WTC11 (cell line): ENCODE measurements around the gene RAPGEF2. TPM values are rescaled to one million over a fixed set of nuclear protein-coding genes. Genes with fewer than 3 reads are reported as not detected.

Experiments used
- ATAC-seq: fragments of 200-7000 bp; cut with Tn5 transposase; 2 replicates; pipeline ENCODE4 v1.10.0; 2021; ENCODE audit warnings: mild to moderate bottlenecking, moderate library complexity
- CTCF ChIA-PET: fragments of 300-600 bp; sonication (Branson Sonifier 250); formaldehyde crosslinking; loops from one replicate; lab custom pipeline; 2021; ENCODE audit warnings: antibody characterized with exemption; lab: Charles Lee
- POLR2A ChIA-PET: fragments of 350-600 bp; sonication (Branson Sonifier 250); formaldehyde crosslinking; loops from one replicate; lab custom pipeline; 2021; ENCODE audit warnings: antibody characterized with exemption; lab: Charles Lee
- DNase-seq: peaks from one replicate; pipeline ENCODE4 v3.0.0; 2021; ENCODE audit warnings: low spot score
- H3K27ac Mint-ChIP-seq: 2 replicates; pipeline ENCODE4 v1.8.0; 2021; ENCODE audit warnings: mixed read lengths
- H3K27me3 Mint-ChIP-seq: 2 replicates; pipeline ENCODE4 v1.8.0; 2021; ENCODE audit warnings: low read depth, mild to moderate bottlenecking, moderate library complexity, mixed read lengths
- H3K36me3 Mint-ChIP-seq: 2 replicates; pipeline ENCODE4 v1.8.0; 2021; ENCODE audit warnings: mixed read lengths
- H3K4me1 Mint-ChIP-seq: 2 replicates; pipeline ENCODE4 v1.8.0; 2022; ENCODE audit warnings: mixed read lengths
- H3K4me3 Mint-ChIP-seq: 2 replicates; pipeline ENCODE4 v1.8.0; 2021; ENCODE audit warnings: mild to moderate bottlenecking, moderate library complexity, mixed read lengths
- H3K9me3 Mint-ChIP-seq: 2 replicates; pipeline ENCODE4 v1.8.0; 2021; ENCODE audit warnings: mixed read lengths
- AR ChIP-seq: fragments of 250-450 bp; sonication (Bioruptor Pico); IDR thresholded peaks from 2 replicates; pipeline ENCODE4 v1.9.0; 2021; ENCODE audit warnings: mild to moderate bottlenecking
- ATF3 ChIP-seq: sonication (generic); formaldehyde crosslinking; conservative IDR thresholded peaks from 2 replicates; pipeline ENCODE4 v1.8.1; 2022; ENCODE audit warnings: mild to moderate bottlenecking, missing genetic modification reagents
- E2F1 ChIP-seq: sonication (generic); formaldehyde crosslinking; IDR thresholded peaks from 2 replicates; pipeline ENCODE4 v1.8.0; 2022; ENCODE audit warnings: mild to moderate bottlenecking, missing genetic modification reagents
- FOXP1 ChIP-seq: sonication (generic); formaldehyde crosslinking; IDR thresholded peaks from 2 replicates; pipeline ENCODE4 v1.8.0; 2022; ENCODE audit warnings: missing genetic modification reagents, mild to moderate bottlenecking, moderate library complexity, borderline replicate concordance
- GABPB1 ChIP-seq: sonication (generic); formaldehyde crosslinking; IDR thresholded peaks from 2 replicates; pipeline ENCODE4 v1.8.1; 2023; ENCODE audit warnings: mild to moderate bottlenecking, missing genetic modification reagents
- MAX ChIP-seq: sonication (generic); formaldehyde crosslinking; IDR thresholded peaks from 2 replicates; pipeline ENCODE4 v1.8.0; 2022; ENCODE audit warnings: mild to moderate bottlenecking, missing genetic modification reagents
- MYBL2 ChIP-seq: sonication (generic); formaldehyde crosslinking; IDR thresholded peaks from 2 replicates; pipeline ENCODE4 v1.8.1; 2023; ENCODE audit warnings: mild to moderate bottlenecking, moderate library complexity, missing genetic modification reagents
- NFYB ChIP-seq: sonication (generic); formaldehyde crosslinking; conservative IDR thresholded peaks from 2 replicates; pipeline ENCODE4 v1.8.0; 2022; ENCODE audit warnings: low read depth, missing genetic modification reagents
- NR1H2 ChIP-seq: sonication (generic); formaldehyde crosslinking; IDR thresholded peaks from 2 replicates; pipeline ENCODE4 v1.9.0; 2021; ENCODE audit warnings: mild to moderate bottlenecking, moderate library complexity, missing genetic modification reagents
- NR2C2 ChIP-seq: sonication (generic); formaldehyde crosslinking; IDR thresholded peaks from 2 replicates; pipeline ENCODE4 v1.8.0; 2022; ENCODE audit warnings: mild to moderate bottlenecking, missing genetic modification reagents
- PREB ChIP-seq: sonication (generic); formaldehyde crosslinking; IDR thresholded peaks from 2 replicates; pipeline ENCODE4 v1.8.1; 2022; ENCODE audit warnings: mild to moderate bottlenecking, missing genetic modification reagents, moderate library complexity, borderline replicate concordance
- PRRX2 ChIP-seq: fragments of 250-450 bp; sonication (Bioruptor Pico); IDR thresholded peaks from 2 replicates; pipeline ENCODE4 v1.8.0; 2021; ENCODE audit warnings: mild to moderate bottlenecking
- SOX15 ChIP-seq: fragments of 250-450 bp; sonication (Bioruptor Pico); IDR thresholded peaks from 2 replicates; pipeline ENCODE4 v1.9.0; 2021; ENCODE audit warnings: mild to moderate bottlenecking
- ZNF232 ChIP-seq: sonication (generic); formaldehyde crosslinking; IDR thresholded peaks from 2 replicates; pipeline ENCODE4 v1.8.0; 2022; ENCODE audit warnings: mild to moderate bottlenecking, missing genetic modification reagents
- ZNF423 ChIP-seq: fragments of 250-450 bp; sonication (Bioruptor Pico); IDR thresholded peaks from 2 replicates; pipeline ENCODE4 v2.1.2; 2022; ENCODE audit warnings: mild to moderate bottlenecking, moderate library complexity
- total RNA-seq: library from RNA; stranded (reverse); gene quantifications from 3 replicates; pipeline ENCODE4 v1.2.3, GENCODE V29; 2021
- TF ChIP-seq, protein P1 (sequence below): fragments of 200-600 bp; IDR thresholded peaks from 2 replicates; pipeline ENCODE4 v1.8.0; 2022; ENCODE audit warnings: antibody characterized with exemption
- TF ChIP-seq, protein P2 (sequence below): sonication (generic); formaldehyde crosslinking; IDR thresholded peaks from 2 replicates; pipeline ENCODE4 v1.8.1; 2022; ENCODE audit warnings: mild to moderate bottlenecking, moderate library complexity, missing genetic modification reagents
- TF ChIP-seq, protein P3 (sequence below): sonication (generic); formaldehyde crosslinking; IDR thresholded peaks from 2 replicates; pipeline ENCODE4 v1.8.0; 2022; ENCODE audit warnings: mild to moderate bottlenecking, missing genetic modification reagents
- TF ChIP-seq, protein P4 (sequence below): sonication (generic); formaldehyde crosslinking; IDR thresholded peaks from 2 replicates; pipeline ENCODE4 v1.8.1; 2023; ENCODE audit warnings: mild to moderate bottlenecking, missing genetic modification reagents, moderate library complexity
- TF ChIP-seq, protein P5 (sequence below): sonication (generic); formaldehyde crosslinking; IDR thresholded peaks from 2 replicates; pipeline ENCODE4 v1.8.0; 2022; ENCODE audit warnings: mild to moderate bottlenecking, missing genetic modification reagents
- TF ChIP-seq, protein P6 (sequence below): fragments of 250-450 bp; sonication (Bioruptor Pico); IDR thresholded peaks from 2 replicates; pipeline ENCODE4 v1.9.0; 2021; ENCODE audit warnings: moderate library complexity, mild to moderate bottlenecking, inconsistent platforms, borderline replicate concordance

RAPGEF2 gene
- total RNA-seq, 1 experiment from 2014 or later: 40.6 TPM

DNA sequence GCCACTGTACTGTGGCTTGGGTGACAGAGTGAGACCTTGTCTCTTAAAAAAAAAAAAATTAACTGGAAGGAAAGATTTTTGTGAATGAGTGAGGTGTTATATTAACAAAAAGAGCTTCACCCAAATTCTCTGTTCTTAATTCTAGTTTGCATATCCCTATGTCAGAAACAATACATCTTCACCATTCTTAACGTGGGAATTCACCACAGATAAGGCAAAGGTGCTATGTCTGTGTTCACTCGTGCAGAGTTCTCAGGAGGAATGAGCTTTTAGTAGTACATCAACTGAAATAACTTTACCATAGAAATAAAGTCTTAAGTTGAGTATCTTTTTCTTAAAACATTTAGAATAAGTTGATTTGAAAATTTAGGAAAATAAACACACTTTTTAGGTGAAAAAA, 135.1 kb downstream of the RAPGEF2 start (continued):
- TF ChIP-seq, protein P1, sequence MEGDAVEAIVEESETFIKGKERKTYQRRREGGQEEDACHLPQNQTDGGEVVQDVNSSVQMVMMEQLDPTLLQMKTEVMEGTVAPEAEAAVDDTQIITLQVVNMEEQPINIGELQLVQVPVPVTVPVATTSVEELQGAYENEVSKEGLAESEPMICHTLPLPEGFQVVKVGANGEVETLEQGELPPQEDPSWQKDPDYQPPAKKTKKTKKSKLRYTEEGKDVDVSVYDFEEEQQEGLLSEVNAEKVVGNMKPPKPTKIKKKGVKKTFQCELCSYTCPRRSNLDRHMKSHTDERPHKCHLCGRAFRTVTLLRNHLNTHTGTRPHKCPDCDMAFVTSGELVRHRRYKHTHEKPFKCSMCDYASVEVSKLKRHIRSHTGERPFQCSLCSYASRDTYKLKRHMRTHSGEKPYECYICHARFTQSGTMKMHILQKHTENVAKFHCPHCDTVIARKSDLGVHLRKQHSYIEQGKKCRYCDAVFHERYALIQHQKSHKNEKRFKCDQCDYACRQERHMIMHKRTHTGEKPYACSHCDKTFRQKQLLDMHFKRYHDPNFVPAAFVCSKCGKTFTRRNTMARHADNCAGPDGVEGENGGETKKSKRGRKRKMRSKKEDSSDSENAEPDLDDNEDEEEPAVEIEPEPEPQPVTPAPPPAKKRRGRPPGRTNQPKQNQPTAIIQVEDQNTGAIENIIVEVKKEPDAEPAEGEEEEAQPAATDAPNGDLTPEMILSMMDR: no peak
- TF ChIP-seq, protein P2, sequence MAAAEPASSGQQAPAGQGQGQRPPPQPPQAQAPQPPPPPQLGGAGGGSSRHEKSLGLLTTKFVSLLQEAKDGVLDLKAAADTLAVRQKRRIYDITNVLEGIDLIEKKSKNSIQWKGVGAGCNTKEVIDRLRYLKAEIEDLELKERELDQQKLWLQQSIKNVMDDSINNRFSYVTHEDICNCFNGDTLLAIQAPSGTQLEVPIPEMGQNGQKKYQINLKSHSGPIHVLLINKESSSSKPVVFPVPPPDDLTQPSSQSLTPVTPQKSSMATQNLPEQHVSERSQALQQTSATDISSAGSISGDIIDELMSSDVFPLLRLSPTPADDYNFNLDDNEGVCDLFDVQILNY (CRISPR knock-in tag): no peak
- TF ChIP-seq, protein P3, sequence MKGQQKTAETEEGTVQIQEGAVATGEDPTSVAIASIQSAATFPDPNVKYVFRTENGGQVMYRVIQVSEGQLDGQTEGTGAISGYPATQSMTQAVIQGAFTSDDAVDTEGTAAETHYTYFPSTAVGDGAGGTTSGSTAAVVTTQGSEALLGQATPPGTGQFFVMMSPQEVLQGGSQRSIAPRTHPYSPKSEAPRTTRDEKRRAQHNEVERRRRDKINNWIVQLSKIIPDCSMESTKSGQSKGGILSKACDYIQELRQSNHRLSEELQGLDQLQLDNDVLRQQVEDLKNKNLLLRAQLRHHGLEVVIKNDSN (CRISPR knock-in tag): no peak

- H3K4me1 Mint-ChIP-seq: peaks cover 7% of the 10 kb centered on the region; the same call in 1 of the 2 replicates
- TF ChIP-seq ZNF232 (CRISPR knock-in tag) (no peak), E2F1 (CRISPR knock-in tag) (no peak), NFYB (CRISPR knock-in tag) (no peak), GABPB1 (no peak), ATF3 (no peak), MYBL2 (CRISPR knock-in tag) (no peak)
- TF ChIP-seq, protein P4, sequence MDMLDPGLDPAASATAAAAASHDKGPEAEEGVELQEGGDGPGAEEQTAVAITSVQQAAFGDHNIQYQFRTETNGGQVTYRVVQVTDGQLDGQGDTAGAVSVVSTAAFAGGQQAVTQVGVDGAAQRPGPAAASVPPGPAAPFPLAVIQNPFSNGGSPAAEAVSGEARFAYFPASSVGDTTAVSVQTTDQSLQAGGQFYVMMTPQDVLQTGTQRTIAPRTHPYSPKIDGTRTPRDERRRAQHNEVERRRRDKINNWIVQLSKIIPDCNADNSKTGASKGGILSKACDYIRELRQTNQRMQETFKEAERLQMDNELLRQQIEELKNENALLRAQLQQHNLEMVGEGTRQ (CRISPR knock-in tag): no peak
- DNase-seq (no peak), ATAC-seq (no peak)
- ChIA-PET CTCF (no interaction called here), POLR2A (no interaction called here)
- H3K36me3 Mint-ChIP-seq: no peaks in the 10 kb centered on the region
- no peak overlapping the region for H3K4me3 Mint-ChIP-seq
- H3K9me3 Mint-ChIP-seq: no peaks in the 10 kb centered on the region
- no peak overlapping the region for H3K27ac Mint-ChIP-seq
- H3K27me3 Mint-ChIP-seq: no peaks in the 10 kb centered on the region
These were observed 135.8 kb downstream of the RAPGEF2 start for GRCh38 chr4:159238631-159239030.

- peaks cover 7% of the 10 kb centered on the region; the same call in 1 of the 2 replicates for H3K4me1 Mint-ChIP-seq
- DNase-seq (no peak), ATAC-seq (no peak)
- H3K36me3 Mint-ChIP-seq: no peaks in the 10 kb centered on the region
- H3K27ac Mint-ChIP-seq: no peak overlapping the region
- ChIA-PET POLR2A (no interaction called here), CTCF (no interaction called here)
- H3K27me3 Mint-ChIP-seq: no peaks in the 10 kb centered on the region
- no peak overlapping the region for H3K4me3 Mint-ChIP-seq
- H3K9me3 Mint-ChIP-seq: no peaks in the 10 kb centered on the region
- TF ChIP-seq PRRX2 (CRISPR knock-in tag): no peak
- no peak for TF ChIP-seq PREB (CRISPR knock-in tag)
- no peak for TF ChIP-seq SOX15
- TF ChIP-seq NR1H2 (CRISPR knock-in tag): no peak
- no peak for TF ChIP-seq FOXP1 (CRISPR knock-in tag)
- no peak for TF ChIP-seq ZNF423 (CRISPR knock-in tag)
- TF ChIP-seq MAX (CRISPR knock-in tag): no peak
- TF ChIP-seq AR (CRISPR knock-in tag): no peak
- TF ChIP-seq, protein P5, sequence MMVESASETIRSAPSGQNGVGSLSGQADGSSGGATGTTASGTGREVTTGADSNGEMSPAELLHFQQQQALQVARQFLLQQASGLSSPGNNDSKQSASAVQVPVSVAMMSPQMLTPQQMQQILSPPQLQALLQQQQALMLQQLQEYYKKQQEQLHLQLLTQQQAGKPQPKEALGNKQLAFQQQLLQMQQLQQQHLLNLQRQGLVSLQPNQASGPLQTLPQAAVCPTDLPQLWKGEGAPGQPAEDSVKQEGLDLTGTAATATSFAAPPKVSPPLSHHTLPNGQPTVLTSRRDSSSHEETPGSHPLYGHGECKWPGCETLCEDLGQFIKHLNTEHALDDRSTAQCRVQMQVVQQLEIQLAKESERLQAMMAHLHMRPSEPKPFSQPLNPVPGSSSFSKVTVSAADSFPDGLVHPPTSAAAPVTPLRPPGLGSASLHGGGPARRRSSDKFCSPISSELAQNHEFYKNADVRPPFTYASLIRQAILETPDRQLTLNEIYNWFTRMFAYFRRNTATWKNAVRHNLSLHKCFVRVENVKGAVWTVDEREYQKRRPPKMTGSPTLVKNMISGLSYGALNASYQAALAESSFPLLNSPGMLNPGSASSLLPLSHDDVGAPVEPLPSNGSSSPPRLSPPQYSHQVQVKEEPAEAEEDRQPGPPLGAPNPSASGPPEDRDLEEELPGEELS (CRISPR knock-in tag): no peak
- TF ChIP-seq, protein P6, sequence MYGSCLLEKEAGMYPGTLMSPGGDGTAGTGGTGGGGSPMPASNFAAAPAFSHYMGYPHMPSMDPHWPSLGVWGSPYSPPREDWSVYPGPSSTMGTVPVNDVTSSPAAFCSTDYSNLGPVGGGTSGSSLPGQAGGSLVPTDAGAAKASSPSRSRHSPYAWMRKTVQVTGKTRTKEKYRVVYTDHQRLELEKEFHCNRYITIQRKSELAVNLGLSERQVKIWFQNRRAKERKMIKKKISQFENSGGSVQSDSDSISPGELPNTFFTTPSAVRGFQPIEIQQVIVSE: no peak
- TF ChIP-seq NR2C2 (CRISPR knock-in tag): no peak
These were observed 136.8 kb downstream of the RAPGEF2 start for GRCh38 chr4:159239629-159240028.
